OCI-LY1 (cell line): ENCODE measurements around the gene USF2.

ENCODE experiments used
- H2AFZ ChIP-seq: fragments of 200-600 bp; sonication (generic), shearing (Covaris generic); 2 replicates; pipeline ENCODE4 v1.6.0; 2014; ENCODE audit warnings: antibody characterized with exemption, mild to moderate bottlenecking, low read length
- H3F3A ChIP-seq: fragments of 200-600 bp; sonication (generic), shearing (Covaris generic); 2 replicates; pipeline ENCODE4 v1.6.0; 2014; ENCODE audit warnings: mild to moderate bottlenecking, antibody characterized with exemption, low read length, moderate library complexity; ENCODE audit not compliant: insufficient read depth
- H3K27ac ChIP-seq: fragments of 200-600 bp; sonication (generic); 2 replicates; pipeline ENCODE4 v1.5.1; 2014; ENCODE audit warnings: low read length, mixed run types, mild to moderate bottlenecking, low read depth; ENCODE audit not compliant: poor library complexity, severe bottlenecking
- H3K27me3 ChIP-seq: fragments of 200-600 bp; sonication (generic); 2 replicates; pipeline ENCODE4 v1.6.0; 2014; ENCODE audit warnings: antibody characterized with exemption, mild to moderate bottlenecking, low read length, moderate library complexity; ENCODE audit not compliant: insufficient read depth
- H3K36me3 ChIP-seq: fragments of 200-600 bp; sonication (generic); 2 replicates; pipeline ENCODE4 v1.6.1; 2014; ENCODE audit warnings: mild to moderate bottlenecking, antibody characterized with exemption, low read length, moderate library complexity, mixed read lengths; ENCODE audit not compliant: insufficient read depth
- H3K4me1 ChIP-seq: fragments of 200-600 bp; sonication (generic); 2 replicates; pipeline ENCODE4 v1.5.1; 2014; ENCODE audit warnings: mild to moderate bottlenecking, low read length, moderate library complexity; ENCODE audit not compliant: insufficient read depth, severe bottlenecking
- H3K4me2 ChIP-seq: fragments of 200-600 bp; sonication (generic), shearing (Covaris generic); 2 replicates; pipeline ENCODE4 v1.6.1; 2014; ENCODE audit warnings: low read length
- H3K4me3 ChIP-seq: fragments of 200-600 bp; sonication (generic); 2 replicates; pipeline ENCODE4 v1.5.1; 2014; ENCODE audit warnings: low read length, low read depth, mild to moderate bottlenecking, mixed read lengths; ENCODE audit not compliant: poor library complexity, severe bottlenecking
- H3K79me2 ChIP-seq: fragments of 200-600 bp; shearing (Covaris generic); 2 replicates; pipeline ENCODE4 v1.6.1; 2016; ENCODE audit warnings: mixed run types, low read length, mixed read lengths; ENCODE audit not compliant: insufficient read depth
- H3K9ac ChIP-seq: fragments of 200-600 bp; sonication (generic), shearing (Covaris generic); 2 replicates; pipeline ENCODE4 v1.6.1; 2014; ENCODE audit warnings: mild to moderate bottlenecking, low read length, mixed read lengths
- H3K9me2 ChIP-seq: fragments of 200-600 bp; sonication (generic), shearing (Covaris generic); 2 replicates; pipeline ENCODE4 v1.6.1; 2014; ENCODE audit warnings: low read depth, mild to moderate bottlenecking, low read length, mixed read lengths
- H3K9me3 ChIP-seq: fragments of 200-600 bp; shearing (Covaris generic); 2 replicates; pipeline ENCODE4 v1.6.1; 2014; ENCODE audit warnings: low read length, mixed read lengths
- H4K20me1 ChIP-seq: fragments of 200-600 bp; sonication (generic), shearing (Covaris generic); 2 replicates; pipeline ENCODE4 v1.6.0; 2016; ENCODE audit warnings: mild to moderate bottlenecking, low read length; ENCODE audit not compliant: insufficient read depth
- CTCF ChIP-seq: fragments of 200-600 bp; sonication (generic), shearing (Covaris generic); IDR thresholded peaks from 2 replicates; pipeline ENCODE4 v1.5.1; 2017; ENCODE audit warnings: mild to moderate bottlenecking, antibody characterized with exemption, low read length, moderate library complexity, mixed read lengths
- EZH2 ChIP-seq: fragments of 200-600 bp; sonication (generic), shearing (Covaris generic); IDR thresholded peaks from 2 replicates; pipeline ENCODE4 v1.8.0; 2017; ENCODE audit warnings: borderline replicate concordance, mixed run types, mild to moderate bottlenecking, antibody characterized with exemption, low read length, moderate library complexity, mixed read lengths

Gene USF2

GRCh38 chr19:35299523-35300338, 31.0 kb downstream of the USF2 start:
- Histone ChIP-seq H3K27ac (no peak overlapping the region), H3K27me3 (no peaks in the 10 kb centered on the region), H3K4me2 (no peak overlapping the region), H3F3A (peaks cover 3% of the 10 kb centered on the region; the same call in 1 of the 2 replicates), H3K4me3 (no peak overlapping the region), H4K20me1 (no peaks in the 10 kb centered on the region), H3K9me2 (no peaks in the 10 kb centered on the region), H3K9me3 (no peaks in the 10 kb centered on the region), H3K36me3 (no peaks in the 10 kb centered on the region), H3K9ac (no peak overlapping the region), H2AFZ (no peak overlapping the region), H3K4me1 (peaks cover 19% of the 10 kb centered on the region), H3K79me2 (no peaks in the 10 kb centered on the region)
- TF ChIP-seq CTCF (no peak), EZH2 (no peak)

GRCh38 chr19:35300339-35300649, 31.5 kb downstream of the USF2 start:
- no peak overlapping the region for H3K9ac ChIP-seq
- H3K79me2 ChIP-seq: no peaks in the 10 kb centered on the region
- H2AFZ ChIP-seq: no peak overlapping the region
- no peak overlapping the region for H3K4me2 ChIP-seq
- no peak overlapping the region for H3K4me3 ChIP-seq
- peaks cover 3% of the 10 kb centered on the region; the same call in 1 of the 2 replicates for H3F3A ChIP-seq
- H4K20me1 ChIP-seq: no peaks in the 10 kb centered on the region
- no peaks in the 10 kb centered on the region for H3K9me2 ChIP-seq
- no peak overlapping the region for H3K27ac ChIP-seq
- no peaks in the 10 kb centered on the region for H3K9me3 ChIP-seq
- no peaks in the 10 kb centered on the region for H3K27me3 ChIP-seq
- TF ChIP-seq CTCF (no peak), EZH2 (no peak)
- peaks cover 19% of the 10 kb centered on the region for H3K4me1 ChIP-seq
- no peaks in the 10 kb centered on the region for H3K36me3 ChIP-seq

GRCh38 chr19:35301961-35302360, 33.2 kb downstream of the USF2 start:
- Histone ChIP-seq H3F3A (peaks cover 3% of the 10 kb centered on the region; the same call in 1 of the 2 replicates), H2AFZ (no peak overlapping the region), H3K9me3 (no peaks in the 10 kb centered on the region), H3K4me1 (peaks cover 4% of the 10 kb centered on the region), H3K4me3 (no peak overlapping the region), H3K9ac (no peak overlapping the region), H3K9me2 (no peaks in the 10 kb centered on the region), H3K27me3 (no peaks in the 10 kb centered on the region), H3K36me3 (no peaks in the 10 kb centered on the region), H3K79me2 (no peaks in the 10 kb centered on the region), H3K27ac (no peak overlapping the region), H3K4me2 (no peak overlapping the region), H4K20me1 (no peaks in the 10 kb centered on the region)
- no peak for TF ChIP-seq CTCF
- TF ChIP-seq EZH2: no peak
